Measurements from ENCODE around the gene NOS2.

Gene NOS2

DNA sequence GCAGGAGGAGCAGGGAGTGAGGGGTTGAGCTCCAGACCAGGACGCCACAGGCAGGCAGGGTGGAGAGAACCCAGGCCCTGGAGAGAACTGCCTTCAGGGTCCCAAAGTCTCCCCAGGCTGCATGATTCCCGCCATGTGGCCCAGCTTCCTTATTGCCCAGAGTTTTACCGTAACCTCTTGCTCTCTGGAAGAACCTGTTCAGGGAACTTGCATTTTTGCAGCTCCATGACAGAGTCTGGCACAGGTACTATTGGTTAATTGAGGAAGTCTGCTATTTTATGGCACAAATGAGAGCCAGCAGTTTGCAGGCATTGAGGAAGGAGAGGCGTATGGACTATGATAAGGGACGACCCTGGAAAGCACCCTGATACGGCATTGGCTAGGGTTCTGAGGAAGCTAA lies 11.6 kb upstream of the NOS2 start:
- no peak for TF ChIP-seq CTCF (IDR thresholded peaks at IDR 0.05; ENCODE audit: low read depth, low read length, missing control alignments)
- H3K4me3 ChIP-seq (replicated peaks; ENCODE audit: low read depth, low read length), result no peak overlapping the region
- DNase-seq (ENCODE audit: extremely low read depth, low read depth), result no peak

DNA sequence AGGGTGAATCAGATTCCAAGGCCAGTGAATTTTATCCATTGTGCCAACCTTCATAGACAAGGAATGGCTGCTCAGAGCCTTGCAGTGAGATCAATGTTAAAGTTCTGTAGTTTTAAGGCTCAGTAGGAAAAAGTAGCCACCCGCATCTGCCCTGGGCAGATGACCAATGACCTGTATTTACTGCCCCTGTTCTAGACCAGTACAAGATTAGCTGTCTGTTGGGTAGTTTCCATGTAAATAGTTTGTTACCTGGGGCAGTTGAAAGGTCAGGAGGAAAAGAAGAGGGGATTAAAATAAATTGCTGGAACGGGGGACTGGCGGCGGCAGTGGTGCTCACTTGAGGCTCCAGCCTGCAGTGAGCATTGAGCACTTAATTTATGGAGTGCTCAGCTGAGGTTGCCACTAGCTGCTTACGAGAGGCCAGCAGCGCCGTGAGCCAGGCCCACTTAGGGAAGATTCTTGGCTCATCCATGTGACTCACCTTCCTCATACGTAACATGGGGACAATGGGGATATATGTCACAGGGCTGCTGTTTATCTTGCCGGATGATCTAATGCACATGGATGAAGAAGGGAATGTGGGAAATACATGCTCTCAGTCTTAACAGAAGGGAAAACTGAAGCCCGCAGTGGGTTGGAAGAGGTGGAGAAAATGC lies 10.7 kb upstream of the NOS2 start:
- no peak for DNase-seq (ENCODE audit: extremely low read depth, low read depth)
- no peak for TF ChIP-seq CTCF (IDR thresholded peaks at IDR 0.05; ENCODE audit: low read depth, low read length, missing control alignments)
- no peak overlapping the region for H3K4me3 ChIP-seq (replicated peaks; ENCODE audit: low read depth, low read length)

- TF ChIP-seq CTCF (IDR thresholded peaks at IDR 0.05; ENCODE audit: low read depth, low read length, missing control alignments), result no peak
- DNase-seq (ENCODE audit: extremely low read depth, low read depth), result no peak
- no peak overlapping the region for H3K4me3 ChIP-seq (replicated peaks; ENCODE audit: low read depth, low read length)
Observed at GRCh38 chr17:27810211-27810901, 10.0 kb upstream of the NOS2 start.

DNA sequence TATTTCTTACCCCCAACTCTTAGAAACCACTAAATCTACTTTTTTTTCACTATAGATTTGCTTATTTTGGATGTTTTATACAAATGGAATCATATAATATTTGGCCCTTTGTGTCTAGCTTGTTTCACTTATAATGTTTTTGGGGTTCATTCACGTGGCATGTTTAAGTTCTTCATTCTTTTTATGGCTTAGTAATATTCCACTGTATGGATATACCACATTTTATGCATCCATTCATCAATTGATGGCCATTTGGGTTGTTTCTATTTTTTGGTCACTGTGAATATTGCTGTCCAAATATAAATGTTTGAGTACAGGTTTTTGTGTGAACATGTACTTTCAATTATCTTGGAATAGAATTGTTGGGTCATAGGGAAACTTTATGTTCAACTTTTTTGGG lies 9.2 kb upstream of the NOS2 start:
- DNase-seq (ENCODE audit: extremely low read depth, low read depth), result no peak
- H3K4me3 ChIP-seq (replicated peaks; ENCODE audit: low read depth, low read length), result no peak overlapping the region
- no peak for TF ChIP-seq CTCF (IDR thresholded peaks at IDR 0.05; ENCODE audit: low read depth, low read length, missing control alignments)

DNA sequence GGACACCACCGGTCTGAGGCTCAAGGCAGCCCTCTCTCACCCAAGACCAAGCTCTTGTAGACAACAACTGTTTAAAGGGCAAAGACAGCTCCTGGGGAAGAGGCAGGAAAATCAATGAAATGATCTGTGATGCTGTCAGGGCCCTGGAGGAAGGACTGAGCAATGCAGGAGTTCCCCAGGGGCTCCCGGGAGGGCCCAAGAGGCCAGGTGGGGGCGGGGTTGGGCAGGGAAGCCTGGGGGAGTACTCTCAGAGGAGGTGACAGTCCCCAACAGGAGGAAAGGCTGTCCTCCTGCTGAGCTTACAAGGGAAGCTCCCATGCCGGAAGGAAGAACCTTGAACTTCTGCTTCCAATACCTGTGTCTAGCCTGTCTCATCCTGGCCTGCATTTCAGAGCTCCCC lies 8.3 kb upstream of the NOS2 start:
- no peak for DNase-seq (ENCODE audit: extremely low read depth, low read depth)
- TF ChIP-seq CTCF (IDR thresholded peaks at IDR 0.05; ENCODE audit: low read depth, low read length, missing control alignments), result no peak
- no peak overlapping the region for H3K4me3 ChIP-seq (replicated peaks; ENCODE audit: low read depth, low read length)

DNA sequence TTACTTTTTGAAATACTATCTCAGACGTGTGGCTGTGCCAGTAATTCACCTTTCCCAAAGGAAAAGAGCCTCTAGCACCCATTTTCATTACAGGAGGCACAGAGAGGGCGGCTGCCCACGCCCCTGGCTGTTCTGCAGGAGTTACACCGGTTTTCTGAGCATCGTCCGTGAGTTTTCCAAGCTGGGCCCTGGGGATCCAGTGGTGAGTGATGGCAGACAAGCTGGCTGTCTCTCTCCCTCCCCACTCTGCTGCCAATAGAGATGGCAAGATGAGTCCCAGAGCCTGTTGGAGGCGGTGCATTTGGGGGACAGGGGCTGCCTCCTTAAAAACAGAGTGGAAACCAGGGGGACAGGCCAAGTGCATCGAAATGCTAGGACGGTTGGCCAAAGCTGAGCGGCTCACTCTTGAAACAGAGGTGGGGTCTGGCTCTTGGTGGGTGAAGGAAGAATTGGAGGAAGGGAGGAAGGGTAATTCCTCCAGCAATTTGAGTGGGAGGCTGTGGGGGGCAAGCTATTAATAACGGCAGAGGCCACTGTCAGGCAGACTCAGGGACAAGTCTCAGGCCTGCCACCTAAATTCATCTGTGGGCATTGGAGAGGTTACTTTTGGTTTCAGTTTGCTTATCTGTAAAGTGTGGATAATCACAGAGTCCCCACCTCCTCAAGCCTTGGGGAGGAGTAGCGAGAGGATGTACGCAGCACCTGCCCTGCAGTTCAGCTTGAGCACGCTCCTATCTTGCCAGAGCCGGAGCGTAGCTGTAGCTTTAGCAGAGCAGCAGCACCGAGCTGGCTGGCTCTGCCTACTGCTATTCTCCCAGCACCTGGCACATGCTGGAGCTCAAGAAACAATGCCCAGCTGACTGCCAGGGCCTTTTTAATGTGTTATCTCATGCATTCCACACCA lies 7.5 kb upstream of the NOS2 start:
- DNase-seq (ENCODE audit: extremely low read depth, low read depth), result no peak
- TF ChIP-seq CTCF (IDR thresholded peaks at IDR 0.05; ENCODE audit: low read depth, low read length, missing control alignments), result no peak
- no peak overlapping the region for H3K4me3 ChIP-seq (replicated peaks; ENCODE audit: low read depth, low read length)

Data from HFF-Myc (cell line).